HCT116 (cell line): Measurements from ENCODE around the gene HPRT1. TPM values are rescaled to one million over a fixed set of nuclear protein-coding genes. Genes with fewer than 3 reads are reported as not detected.

Experiments
- ATAC-seq: fragments of 200-7000 bp; cut with Tn5 transposase; 2 replicates; pipeline ENCODE4 v1.9.1; 2020; ENCODE audit warnings: mild to moderate bottlenecking, moderate library complexity
- BruUV-seq: library from RNA; stranded (reverse); fragments of 400-500 nt; replicated peaks from 2 replicates; lab custom pipeline; 2021; lab: Mats Ljungman, UMichigan
- CTCF ChIA-PET: fragments of 300-600 bp; sonication (Branson Sonifier 250); formaldehyde crosslinking; loops from one replicate; lab custom pipeline; 2021; ENCODE audit warnings: antibody characterized with exemption; lab: Charles Lee
- POLR2A ChIA-PET: fragments of 300-600, 350-600 bp; sonication (Branson Sonifier 250); formaldehyde crosslinking; loops from one replicate; lab custom pipeline; 2021; ENCODE audit warnings: antibody characterized with exemption; lab: Charles Lee
- RAD21 ChIA-PET, 2 experiments: fragments of 300-600 bp; sonication (Branson Sonifier 250); formaldehyde crosslinking; loops; one replicate each; lab custom pipeline; 2023; ENCODE audit warnings: low total read pairs in 2 of 2; ENCODE audit not compliant: uncharacterized antibody in 2 of 2, unreplicated experiment in 2 of 2, low non-redundant PET in 1 of 2; lab: Charles Lee
- DNase-seq: peaks from one replicate; pipeline ENCODE4 v3.0.0-alpha.2; 2010; ENCODE audit warnings: low read depth, low spot score
- H2AFZ ChIP-seq: fragments of 200-600 bp; shearing (Covaris generic), sonication (generic); 2 replicates; pipeline ENCODE4 v1.6.1; 2017; ENCODE audit warnings: low read depth, mixed run types, mixed read lengths, antibody characterized with exemption, low read length; ENCODE audit not compliant: poor library complexity, severe bottlenecking
- H3K27ac ChIP-seq: 2 replicates; pipeline ENCODE4 v1.5.1; 2012; ENCODE audit warnings: low read depth, low read length
- H3K27me3 ChIP-seq: fragments of 200-600 bp; sonication (generic); 2 replicates; pipeline ENCODE4 v1.6.1; 2016; ENCODE audit warnings: mixed run types, low read length, mixed read lengths; ENCODE audit not compliant: insufficient read depth
- H3K36me3 ChIP-seq, 2 experiments: fragments of 200-500 bp in 1 of 2; fragments of 200-600 bp in 1 of 2; sonication (Bioruptor generic) in 1 of 2; sonication (generic) in 1 of 2; 2 replicates each; pipeline versions ENCODE4 v1.5.1 to v1.6.1; 2014 to 2016; ENCODE audit warnings: low read length in 2 of 2, inconsistent platforms in 1 of 2, mixed read lengths in 1 of 2, mixed run types in 1 of 2; ENCODE audit not compliant: insufficient read depth in 2 of 2, control insufficient read depth in 1 of 2
- H3K4me1 ChIP-seq, 2 experiments: fragments of 200-600 bp in 1 of 2; sonication (generic) in 1 of 2; 2 replicates each; pipeline versions ENCODE4 v1.5.1 to v1.6.1; 2012 to 2017; ENCODE audit warnings: low read length in 2 of 2, inconsistent platforms in 1 of 2, mild to moderate bottlenecking in 1 of 2, mixed read lengths in 1 of 2, mixed run types in 1 of 2, moderate library complexity in 1 of 2; ENCODE audit not compliant: insufficient read depth in 2 of 2, control insufficient read depth in 1 of 2
- H3K4me2 ChIP-seq: fragments of 200-600 bp; sonication (generic); 2 replicates; pipeline ENCODE4 v1.6.1; 2017; ENCODE audit warnings: mixed run types, low read length, mixed read lengths
- H3K4me3 ChIP-seq, 2 experiments: fragments of 200-600 bp in 1 of 2; sonication (generic) in 1 of 2; replicated peaks in 1 of 2; 2 replicates each; pipeline ENCODE4 v1.5.1; 2011 to 2016; ENCODE audit warnings: low read length in 2 of 2, control low read depth in 1 of 2, low read depth in 1 of 2, mild to moderate bottlenecking in 1 of 2, mixed read lengths in 1 of 2, mixed run types in 1 of 2
- H3K79me2 ChIP-seq: fragments of 200-600 bp; sonication (generic); 2 replicates; pipeline ENCODE4 v1.6.1; 2017; ENCODE audit warnings: mild to moderate bottlenecking, mixed run types, low read length, moderate library complexity, mixed read lengths; ENCODE audit not compliant: insufficient read depth
- H3K9ac ChIP-seq: fragments of 200-600 bp; sonication (generic); 2 replicates; pipeline ENCODE4 v1.6.1; 2016; ENCODE audit warnings: low read length, mixed read lengths
- H3K9me2 ChIP-seq: fragments of 200-600 bp; sonication (generic), shearing (Covaris generic); 2 replicates; pipeline ENCODE4 v1.6.1; 2017; ENCODE audit warnings: mixed run types, mild to moderate bottlenecking, moderate library complexity; ENCODE audit not compliant: insufficient read depth
- H3K9me3 ChIP-seq, 2 experiments: fragments of 200-500 bp in 1 of 2; fragments of 200-600 bp in 1 of 2; sonication (Bioruptor generic) in 1 of 2; sonication (generic) in 1 of 2; 2 replicates each; pipeline ENCODE4 v1.6.1; 2014 to 2017; ENCODE audit warnings: low read length in 2 of 2, mixed read lengths in 2 of 2, inconsistent platforms in 1 of 2, low read depth in 1 of 2, mild to moderate bottlenecking in 1 of 2, mixed run types in 1 of 2, moderate library complexity in 1 of 2; ENCODE audit not compliant: control insufficient read depth in 1 of 2, insufficient read depth in 1 of 2
- H4K20me1 ChIP-seq: fragments of 200-600 bp; sonication (generic), shearing (Covaris generic); 2 replicates; pipeline ENCODE4 v1.6.1; 2017; ENCODE audit warnings: mixed run types, mild to moderate bottlenecking, moderate library complexity; ENCODE audit not compliant: insufficient read depth
- ELF1 ChIP-seq: IDR thresholded peaks from 2 replicates; pipeline ENCODE4 v1.6.1; 2012; ENCODE audit warnings: low read depth, borderline replicate concordance
- EZH2 ChIP-seq: fragments of 200-600 bp; sonication (generic); IDR thresholded peaks from 2 replicates; pipeline ENCODE4 v1.6.1; 2017; ENCODE audit warnings: antibody characterized with exemption, mixed run types
- EZH2phosphoT487 ChIP-seq: fragments of 200-600 bp; IDR thresholded peaks from 2 replicates; pipeline ENCODE4 v1.6.1; 2018; ENCODE audit warnings: antibody characterized with exemption, borderline replicate concordance
- JUND ChIP-seq: IDR thresholded peaks from 2 replicates; pipeline ENCODE4 v1.6.1; 2012
- POLR2A ChIP-seq: IDR thresholded peaks from 2 replicates; pipeline ENCODE4 v1.7.0; 2011; ENCODE audit warnings: borderline replicate concordance; ENCODE audit not compliant: insufficient read depth, insufficient read length; ENCODE audit errors: extremely low read depth
- SIN3A ChIP-seq: IDR thresholded peaks from 2 replicates; pipeline ENCODE4 v1.6.1; 2012; ENCODE audit warnings: low read depth
- SRF ChIP-seq: IDR thresholded peaks from 2 replicates; pipeline ENCODE4 v1.6.1; 2012; ENCODE audit warnings: low read depth
- ZFX ChIP-seq: fragments of 450-650 bp; IDR thresholded peaks from 2 replicates; pipeline ENCODE4 v1.6.1; 2017
- intact Hi-C: fragments of 100-400 bp; cut with micrococcal nuclease; formaldehyde crosslinking; loops from 2 replicates; pipeline ENCODE4 v1.10.0; 2022
- total RNA-seq: library from RNA; stranded (reverse); gene quantifications from one replicate; pipeline ENCODE4 v1.2.1, GENCODE V29; 2021; ENCODE audit not compliant: unreplicated experiment
- TF ChIP-seq, protein P1 (sequence below), 3 experiments: fragments of 200-600 bp in 1 of 3; sonication (generic) in 1 of 3; IDR thresholded peaks in 2 of 3; conservative IDR thresholded peaks in 1 of 3; 2 replicates each; pipeline ENCODE4 v1.5.1; 2012 to 2017; ENCODE audit warnings: low read depth in 2 of 3, low read length in 2 of 3, antibody characterized with exemption in 1 of 3, borderline replicate concordance in 1 of 3, control low read depth in 1 of 3, mild to moderate bottlenecking in 1 of 3, mixed read lengths in 1 of 3, mixed run types in 1 of 3, moderate library complexity in 1 of 3; ENCODE audit not compliant: insufficient read depth in 1 of 3

Gene HPRT1
- total RNA-seq, 1 experiment from 2014 or later = 57.8 TPM

DNA sequence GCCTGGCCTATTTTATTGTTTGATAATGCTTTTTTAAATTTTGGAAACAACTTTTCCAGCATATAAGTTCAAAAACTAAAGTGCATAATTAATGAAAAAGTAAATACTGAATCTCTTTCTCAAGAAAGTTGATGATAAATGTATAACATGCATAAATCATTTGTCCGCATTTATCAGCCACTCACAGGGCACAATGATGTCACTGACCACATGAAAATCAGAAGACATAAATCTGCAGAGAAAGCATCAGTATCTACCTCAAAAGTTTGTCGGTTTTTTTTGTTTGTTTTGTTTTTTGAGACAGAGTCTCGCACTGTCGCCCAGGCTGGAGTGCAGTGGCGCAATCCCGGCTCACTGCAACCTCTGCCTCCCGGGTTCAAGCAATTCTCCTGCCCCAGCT lies 5.5 kb upstream of the HPRT1 start (continued):
- TF ChIP-seq, protein P1, sequence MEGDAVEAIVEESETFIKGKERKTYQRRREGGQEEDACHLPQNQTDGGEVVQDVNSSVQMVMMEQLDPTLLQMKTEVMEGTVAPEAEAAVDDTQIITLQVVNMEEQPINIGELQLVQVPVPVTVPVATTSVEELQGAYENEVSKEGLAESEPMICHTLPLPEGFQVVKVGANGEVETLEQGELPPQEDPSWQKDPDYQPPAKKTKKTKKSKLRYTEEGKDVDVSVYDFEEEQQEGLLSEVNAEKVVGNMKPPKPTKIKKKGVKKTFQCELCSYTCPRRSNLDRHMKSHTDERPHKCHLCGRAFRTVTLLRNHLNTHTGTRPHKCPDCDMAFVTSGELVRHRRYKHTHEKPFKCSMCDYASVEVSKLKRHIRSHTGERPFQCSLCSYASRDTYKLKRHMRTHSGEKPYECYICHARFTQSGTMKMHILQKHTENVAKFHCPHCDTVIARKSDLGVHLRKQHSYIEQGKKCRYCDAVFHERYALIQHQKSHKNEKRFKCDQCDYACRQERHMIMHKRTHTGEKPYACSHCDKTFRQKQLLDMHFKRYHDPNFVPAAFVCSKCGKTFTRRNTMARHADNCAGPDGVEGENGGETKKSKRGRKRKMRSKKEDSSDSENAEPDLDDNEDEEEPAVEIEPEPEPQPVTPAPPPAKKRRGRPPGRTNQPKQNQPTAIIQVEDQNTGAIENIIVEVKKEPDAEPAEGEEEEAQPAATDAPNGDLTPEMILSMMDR (IDR thresholded peaks at IDR 0.05 in 2 of 3, conservative IDR thresholded peaks at IDR 0.05 in 1 of 3; ENCODE audit: borderline replicate concordance in 1 of 3, insufficient read depth in 1 of 3, low read depth in 2 of 3, low read length in 2 of 3) = no peak
- TF ChIP-seq SRF (no peak), EZH2 (no peak), EZH2phosphoT487 (no peak), JUND (no peak), ELF1 (no peak)

DNA sequence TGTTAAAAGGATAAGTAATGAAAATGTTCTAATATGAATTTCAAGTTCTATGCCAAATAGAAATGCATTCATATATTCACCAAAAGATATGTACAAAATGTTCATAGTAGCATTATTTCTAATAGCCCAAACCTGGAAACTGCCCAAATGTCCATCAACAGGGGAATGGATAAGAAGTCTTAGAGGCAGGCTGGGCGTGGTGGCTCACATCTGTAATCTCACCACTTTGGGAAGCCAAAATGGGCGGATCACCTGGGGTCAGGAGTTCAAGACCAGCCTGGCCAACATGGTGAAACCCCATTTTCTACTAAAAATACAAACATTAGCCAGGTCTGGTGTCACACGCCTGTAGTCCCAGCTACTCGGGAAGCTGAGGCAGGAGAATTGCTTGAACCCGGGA lies 2.3 kb upstream of the HPRT1 start:
- H3K9me2 ChIP-seq = no peaks in the 10 kb centered on the region
- ATAC-seq (no peak), DNase-seq (no peak)
- H3K4me1 ChIP-seq = peaks cover 0 to 12% of the 10 kb centered on the region in 2 experiments; a peak in 2 of 4 replicates
- ChIA-PET RAD21 (no interaction called here), POLR2A (no interaction called here), CTCF (no interaction called here)
- no peak overlapping the region for H3K27ac ChIP-seq
- H3K79me2 ChIP-seq = peaks cover 22% of the 10 kb centered on the region
- no peaks in the 10 kb centered on the region for H4K20me1 ChIP-seq
- H3K4me3 ChIP-seq = no peak overlapping the region
- no peak overlapping the region for H3K4me2 ChIP-seq
- H3K27me3 ChIP-seq = no peaks in the 10 kb centered on the region
- H3K9ac ChIP-seq = no peak overlapping the region
- no peaks in the 10 kb centered on the region for H3K9me3 ChIP-seq
- no peaks in the 10 kb centered on the region for H3K36me3 ChIP-seq
- TF ChIP-seq ZFX = no peak
- TF ChIP-seq, protein P1 (IDR thresholded peaks at IDR 0.05 in 2 of 3, conservative IDR thresholded peaks at IDR 0.05 in 1 of 3; ENCODE audit: borderline replicate concordance in 1 of 3, insufficient read depth in 1 of 3, low read depth in 2 of 3, low read length in 2 of 3) = no peak
- no peak for TF ChIP-seq ELF1
- no peak for TF ChIP-seq SIN3A
- TF ChIP-seq POLR2A = no peak
- no peak for TF ChIP-seq JUND
- intact Hi-C loops = no loop called here
- no peak overlapping the region for H2AFZ ChIP-seq
- no TSS peak for BruUV-seq
